ENCODE measurements around the gene MTM1.

Gene MTM1

GRCh38 chrX:150683112-150683511 lies 114.7 kb downstream of the MTM1 start:
- no peak for DNase-seq

DNA sequence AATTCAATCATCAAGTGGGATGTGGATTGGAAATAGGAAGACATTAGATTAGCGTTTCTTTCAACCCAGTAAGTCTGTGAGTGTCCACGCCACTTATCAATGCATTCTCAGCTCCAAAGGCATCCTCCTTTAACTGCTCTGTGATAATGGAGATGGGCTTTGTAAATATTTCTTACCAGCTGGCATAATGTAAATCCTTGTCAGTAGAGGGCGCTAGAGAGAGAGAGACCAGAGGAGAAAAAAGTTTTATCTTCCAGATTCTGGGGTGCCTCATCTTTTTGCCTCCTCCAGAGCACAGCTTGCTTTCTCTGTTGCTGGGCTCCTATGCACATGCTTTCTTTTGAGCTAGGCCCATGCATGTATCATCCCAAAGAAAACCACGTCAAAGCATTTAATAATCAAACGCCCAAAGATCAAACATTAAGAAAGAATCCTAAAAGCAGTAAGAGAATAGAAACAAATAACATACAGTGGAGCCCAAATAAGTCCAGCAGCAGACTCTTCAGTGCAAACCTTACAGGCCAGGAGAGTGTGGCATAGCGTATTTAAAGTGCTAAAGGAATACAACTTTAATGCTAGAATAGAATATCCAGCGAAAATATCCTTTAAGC lies 115.2 kb downstream of the MTM1 start:
- peak; percentile 72 for DNase-seq

GRCh38 chrX:150688911-150689451 lies 120.6 kb downstream of the MTM1 start:
- no peak for DNase-seq

GRCh38 chrX:150690126-150690525 lies 121.7 kb downstream of the MTM1 start:
- no peak for DNase-seq

DNA sequence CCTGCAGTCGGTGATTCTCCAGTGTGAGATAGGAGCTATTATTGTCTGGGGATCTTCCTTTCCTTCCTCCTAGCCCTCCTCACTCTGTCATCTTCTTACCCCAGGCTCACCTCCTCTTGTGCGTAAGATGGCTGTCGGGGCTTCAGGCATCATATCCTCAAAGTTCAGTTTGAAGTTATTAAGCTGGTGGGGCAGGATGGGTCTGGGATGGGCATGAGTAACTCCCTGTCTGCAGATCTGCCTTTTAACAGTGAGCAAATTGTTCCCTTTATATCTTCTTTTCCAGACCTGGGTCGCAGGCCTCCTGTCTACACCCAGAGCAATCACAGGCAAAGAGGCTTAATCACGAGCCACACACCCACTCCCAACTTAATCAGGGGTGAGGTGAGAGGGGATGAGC lies 123.9 kb downstream of the MTM1 start:
- no peak for DNase-seq

GRCh38 chrX:150692831-150693724 lies 124.7 kb downstream of the MTM1 start, which contains the start of gene MTMR1:
Gene MTMR1, plus strand, starts transcription at chrX:150693396. Its CDS starts 135 bp downstream, at chrX:150693531.
- DNase-seq = peak; percentile 59

- DNase-seq = peak; percentile 78
These were observed 125.5 kb downstream of the MTM1 start for GRCh38 chrX:150693725-150694574.

DNA sequence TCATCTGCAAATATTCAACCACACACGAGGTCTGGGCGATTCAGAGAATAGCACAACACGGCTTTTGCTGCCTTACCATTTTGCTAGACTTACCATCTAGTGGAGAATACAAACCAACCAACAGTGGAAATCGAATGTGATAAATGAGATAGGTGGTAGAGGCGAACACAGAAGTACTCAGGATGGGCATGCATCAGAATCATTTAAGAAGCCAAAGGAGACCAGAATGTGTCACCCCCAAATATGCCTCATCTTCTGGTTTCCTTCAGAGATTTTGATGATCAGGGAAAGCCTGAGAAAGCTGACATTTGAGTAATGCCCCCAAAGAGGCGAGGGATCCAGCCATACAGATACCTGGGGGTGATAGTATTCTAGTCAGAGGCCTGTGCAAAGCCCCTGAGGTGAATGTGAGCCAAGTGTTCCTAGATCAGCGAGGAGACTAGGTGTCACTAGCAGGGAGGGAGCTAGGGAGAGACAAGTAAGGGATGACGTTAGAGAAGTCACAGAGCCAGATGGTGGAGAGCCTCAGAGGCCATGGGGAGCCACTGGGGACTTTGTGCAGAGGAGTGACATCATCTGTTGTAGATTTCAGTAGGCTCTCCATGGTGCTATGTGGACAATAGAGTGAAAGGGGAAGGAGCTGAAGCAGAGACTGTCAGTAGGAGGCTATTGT lies 126.5 kb downstream of the MTM1 start:
- peak; percentile 30 for DNase-seq

- peak; percentile 13 for DNase-seq
These were observed 127.9 kb downstream of the MTM1 start for GRCh38 chrX:150696331-150696730.

- DNase-seq = peak; percentile 19
These were observed 128.4 kb downstream of the MTM1 start for GRCh38 chrX:150696866-150697265.

- no peak for DNase-seq
These were observed 129.2 kb downstream of the MTM1 start for GRCh38 chrX:150697641-150698040.

DNA sequence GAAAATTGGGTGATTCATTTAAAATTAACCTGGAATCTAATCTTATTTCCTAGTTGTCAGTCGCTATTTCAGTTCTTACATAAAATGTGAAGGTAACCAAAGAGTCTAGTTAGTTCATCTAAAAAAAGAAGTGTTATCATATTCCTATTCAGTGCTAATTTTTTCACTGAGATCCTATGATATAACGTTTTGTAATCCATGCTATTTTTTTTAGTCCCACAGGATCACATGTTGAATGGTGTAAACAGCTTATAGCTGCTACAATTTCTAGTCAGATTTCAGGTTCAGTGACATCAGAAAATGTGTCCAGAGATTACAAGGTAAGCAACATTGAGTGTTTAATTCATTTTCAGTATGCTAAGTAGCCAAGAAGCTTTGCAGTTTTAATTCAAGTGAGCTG lies 130.6 kb downstream of the MTM1 start:
- DNase-seq = no peak

DNA sequence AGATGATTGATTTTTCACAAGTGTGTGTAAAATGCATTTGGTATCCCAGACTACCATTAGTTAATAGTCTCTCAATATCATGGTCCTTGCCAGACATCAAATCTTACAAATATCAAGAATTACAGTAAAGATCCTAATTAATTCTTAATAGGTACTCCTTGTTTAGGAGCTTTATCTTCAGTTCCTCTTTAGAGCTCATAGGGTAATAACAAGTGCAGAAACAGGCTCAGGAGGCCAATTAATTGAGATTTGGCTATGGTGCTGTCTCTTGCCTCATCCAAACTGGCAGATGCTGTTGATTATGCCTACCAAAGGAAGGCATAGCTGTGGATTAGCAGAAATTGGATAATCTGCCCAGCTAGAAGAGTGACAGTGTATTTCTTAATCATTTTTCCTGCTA lies 131.7 kb downstream of the MTM1 start:
- no peak for DNase-seq

DNA sequence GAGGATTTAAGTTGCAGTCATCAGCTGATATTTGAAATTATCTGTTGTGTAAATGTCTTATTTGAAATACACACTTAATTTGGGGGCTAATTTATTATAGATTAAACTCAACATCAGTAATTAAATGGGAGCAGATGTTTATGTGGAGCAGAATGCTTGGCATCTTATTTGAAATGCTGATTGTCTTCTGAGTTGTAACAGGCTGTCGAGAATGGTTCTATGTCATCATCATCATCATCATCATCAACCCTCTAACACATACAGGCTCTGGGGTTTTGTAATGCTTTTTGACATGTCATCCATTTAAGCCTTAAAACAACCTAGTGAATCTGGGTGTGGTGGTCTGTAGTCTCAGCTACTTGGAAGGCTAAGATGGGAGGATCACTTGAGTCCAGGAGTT lies 133.0 kb downstream of the MTM1 start:
- DNase-seq = no peak

DNA sequence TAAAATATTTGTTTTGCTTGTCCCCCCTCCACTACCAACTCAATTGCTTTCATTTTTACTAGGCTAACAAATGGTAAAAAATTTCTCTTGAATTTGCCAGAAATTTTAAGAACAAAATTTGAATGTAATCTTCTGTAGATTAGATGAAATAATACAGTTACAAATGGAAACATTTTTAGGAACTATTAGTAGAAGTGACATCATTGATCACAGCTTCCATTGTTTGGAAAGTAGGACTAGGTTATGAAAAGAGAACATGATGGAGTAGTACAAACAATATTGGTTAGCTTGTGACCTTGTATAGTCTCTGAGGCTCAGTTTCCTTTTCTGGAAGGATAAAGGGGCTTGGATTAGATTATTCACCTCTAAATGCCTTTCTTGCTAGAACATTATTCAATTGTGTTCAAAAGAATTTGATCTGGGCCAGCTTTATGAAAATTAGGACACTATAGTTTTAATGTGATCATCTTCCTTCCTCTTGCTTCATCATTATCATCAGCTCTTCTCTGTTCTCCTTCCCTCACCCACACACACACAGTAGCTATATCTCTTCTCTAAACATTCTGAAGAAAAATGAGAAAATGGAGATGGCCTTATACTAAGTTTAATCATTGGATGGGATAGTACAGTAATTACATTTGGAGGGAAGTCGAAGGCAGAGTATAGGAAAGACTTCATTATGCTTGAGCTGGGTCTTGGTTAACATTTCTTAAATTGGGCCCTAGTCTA lies 134.7 kb downstream of the MTM1 start:
- DNase-seq = no peak

- no peak for DNase-seq
These were observed 135.2 kb downstream of the MTM1 start for GRCh38 chrX:150703695-150703974.

- DNase-seq = no peak
These were observed 135.7 kb downstream of the MTM1 start for GRCh38 chrX:150704030-150704613.

- no peak for DNase-seq
These were observed 144.2 kb downstream of the MTM1 start for GRCh38 chrX:150712619-150713018.

DNA sequence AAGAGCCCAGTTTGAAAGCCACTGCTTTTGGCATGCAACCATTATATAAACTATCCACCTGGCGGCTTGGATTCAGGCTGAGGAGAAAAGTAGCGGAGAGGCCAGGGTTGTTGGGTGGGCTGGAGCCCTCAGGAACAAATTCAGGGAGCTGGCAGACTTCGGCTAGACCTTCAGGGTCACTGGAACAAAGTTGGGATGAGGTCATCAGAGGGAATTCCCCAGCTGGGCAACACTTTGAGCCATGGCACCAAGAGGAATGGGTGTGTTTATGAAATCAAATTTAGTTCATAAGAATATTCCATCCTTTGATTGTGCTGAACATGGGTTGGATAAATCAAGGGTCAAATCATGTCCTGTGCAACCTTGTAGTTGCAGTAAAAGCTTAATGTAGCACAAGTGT lies 146.8 kb downstream of the MTM1 start:
- no peak for DNase-seq

DNA sequence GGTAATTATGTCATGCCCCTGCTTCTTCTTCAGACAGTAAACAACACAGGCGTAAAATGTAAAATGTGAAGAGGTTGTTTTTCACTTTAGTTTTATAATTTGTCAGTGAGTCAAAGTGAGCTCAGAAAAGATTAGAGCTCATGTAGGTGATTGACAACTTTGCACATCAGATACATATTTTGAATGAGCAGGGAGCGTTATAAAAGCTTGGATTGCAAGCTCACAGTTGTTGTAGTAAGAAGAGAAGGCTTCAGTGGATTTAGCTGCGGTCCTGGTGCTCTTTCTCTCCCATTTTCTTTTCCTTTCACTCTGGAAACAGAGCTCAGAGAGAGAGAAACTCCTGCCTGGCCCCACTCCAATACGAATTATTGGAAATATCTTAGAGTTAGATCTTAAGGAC lies 151.2 kb downstream of the MTM1 start:
- no peak for DNase-seq
